Medulla oblongata (tissue), 1 donor: ENCODE measurements around the gene GZMB.
A peak's percentile ranks its signal among the peaks of the same experiment; 100 is the strongest.
"Not testable (repeated sequence)": the region's sequence is repeated elsewhere in the genome, so short reads cannot be mapped to it uniquely, and the experiment has no call there.

ENCODE experiments used
- DNase-seq: peaks from one replicate; pipeline ENCODE4 v3.0.0-alpha.2; 2015; ENCODE audit errors: extremely low spot score

Gene GZMB

GRCh38 chr14:24634158-24634557, at the start of gene GZMB:
TSS of gene GZMB (minus strand) at chr14:24634190. CDS start at chr14:24634160, 30 bp downstream.
- DNase-seq: no peak

GRCh38 chr14:24681056-24681455, 47.1 kb upstream of the GZMB start:
- DNase-seq: no peak

DNA sequence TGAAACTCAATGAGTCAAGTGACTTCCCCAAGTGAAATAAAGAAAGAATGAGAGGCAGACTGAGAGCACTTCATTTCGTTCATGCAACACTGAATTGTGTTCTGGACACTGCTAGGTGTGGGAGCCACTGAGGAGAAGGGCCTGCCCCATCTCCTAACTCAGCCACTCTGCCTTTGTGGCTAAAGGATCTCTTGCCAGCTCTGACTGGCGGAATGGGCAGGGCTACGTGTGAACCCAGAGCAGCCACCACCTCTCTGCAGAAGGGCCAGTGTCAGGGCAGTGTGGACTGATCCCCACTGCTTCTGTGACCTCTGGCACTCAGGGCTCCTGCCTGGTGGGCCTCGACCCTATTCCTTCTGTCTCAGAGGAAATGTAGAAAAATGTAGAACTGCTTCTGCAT, 46.5 kb upstream of the GZMB start:
- no peak for DNase-seq

GRCh38 chr14:24679248-24679961, 45.4 kb upstream of the GZMB start:
- DNase-seq: no peak

DNA sequence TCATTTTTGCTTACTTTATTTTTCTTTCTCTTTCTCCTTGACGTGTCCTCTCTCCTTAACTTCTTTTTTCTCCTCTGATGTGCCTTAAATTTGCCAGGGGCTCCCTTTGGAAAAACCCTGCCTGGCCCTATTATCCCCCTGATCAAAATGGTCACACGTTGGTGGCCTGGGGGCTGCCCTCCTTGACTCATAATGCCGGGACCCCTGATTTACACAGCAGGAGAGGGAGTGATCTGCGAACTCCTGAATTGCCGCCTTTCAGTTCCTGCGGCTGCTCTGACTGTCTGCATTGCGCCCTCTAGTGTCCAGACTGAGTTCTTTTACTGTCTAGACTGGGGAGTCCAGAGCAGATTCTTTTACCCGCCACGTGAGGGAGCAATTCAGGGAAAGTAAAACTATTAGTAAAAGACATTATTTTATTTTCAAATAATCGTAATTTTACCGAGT, 44.8 kb upstream of the GZMB start:
- peak; percentile 95 for DNase-seq

DNA sequence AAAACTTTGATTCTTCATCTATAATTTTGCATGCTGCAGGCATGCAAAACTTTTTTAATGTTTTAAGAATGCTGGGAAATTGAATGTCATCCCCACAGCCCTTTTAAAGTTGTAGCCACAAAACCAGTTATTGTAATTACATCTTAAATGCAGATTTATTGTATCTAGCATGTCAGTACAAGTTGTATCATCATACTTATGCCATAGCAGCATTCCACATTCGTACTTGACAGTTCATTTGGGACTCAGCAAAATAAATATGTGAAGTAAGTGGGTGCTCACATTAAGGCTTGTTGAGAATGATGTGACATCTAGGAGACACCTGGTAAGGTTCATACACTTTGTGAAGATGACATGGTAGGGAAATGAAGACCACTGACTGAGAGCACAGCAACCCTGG, 44.0 kb upstream of the GZMB start:
- no peak for DNase-seq

GRCh38 chr14:24674204-24674970, 40.4 kb upstream of the GZMB start:
- DNase-seq: no peak

GRCh38 chr14:24673534-24674203, 39.7 kb upstream of the GZMB start:
- peak; percentile 10 for DNase-seq

DNA sequence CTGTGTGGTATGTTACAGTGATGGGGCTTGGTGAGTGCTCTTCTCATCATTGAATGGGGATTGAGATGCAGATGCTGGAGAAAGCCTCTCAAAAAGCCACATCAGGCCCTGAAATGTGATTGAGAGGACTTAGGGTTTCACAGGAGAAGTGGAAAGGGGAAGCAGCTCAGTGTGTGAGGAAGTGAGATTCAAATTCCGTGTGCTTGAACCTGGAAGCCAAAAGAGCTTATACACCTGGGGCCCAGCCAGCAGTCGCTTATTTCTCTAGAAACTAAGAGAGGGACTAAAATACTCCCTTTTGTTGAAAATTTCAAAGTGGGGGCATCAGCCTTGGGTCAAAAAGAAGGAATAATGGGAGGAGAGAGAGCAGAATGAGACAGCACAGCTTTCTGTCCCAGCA, 39.1 kb upstream of the GZMB start:
- DNase-seq: peak; percentile 72

- DNase-seq: no peak
Measured at GRCh38 chr14:24670594-24670993, 36.6 kb upstream of the GZMB start.

- DNase-seq: no peak
Measured at GRCh38 chr14:24669651-24670050, 35.7 kb upstream of the GZMB start.

DNA sequence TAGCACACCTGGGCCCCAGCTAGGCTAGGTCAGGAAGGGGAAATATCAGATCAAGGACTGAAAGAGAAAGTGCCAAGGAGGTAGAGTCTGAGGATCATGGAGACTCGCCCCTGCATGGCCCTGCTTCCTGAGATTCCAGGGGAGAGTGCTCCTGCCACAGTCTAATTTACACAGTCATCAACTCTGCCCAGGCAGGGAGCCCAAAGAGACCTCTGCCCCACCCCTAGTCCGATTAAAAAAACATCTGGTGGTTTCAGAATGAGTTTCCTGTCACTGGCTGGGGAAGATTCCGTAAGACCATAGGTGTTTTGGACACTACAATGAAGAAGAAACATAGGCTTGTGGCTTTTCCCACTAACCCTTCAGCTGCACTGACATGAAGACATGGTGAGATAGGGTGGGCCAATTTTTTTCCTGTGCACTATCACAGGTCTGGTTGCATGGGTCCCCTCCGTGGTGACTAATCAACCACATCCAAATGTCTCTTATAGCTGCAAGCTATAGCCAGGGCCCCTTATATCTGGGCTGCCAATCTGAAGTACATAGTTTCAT, 31.5 kb upstream of the GZMB start:
- DNase-seq: no peak

DNA sequence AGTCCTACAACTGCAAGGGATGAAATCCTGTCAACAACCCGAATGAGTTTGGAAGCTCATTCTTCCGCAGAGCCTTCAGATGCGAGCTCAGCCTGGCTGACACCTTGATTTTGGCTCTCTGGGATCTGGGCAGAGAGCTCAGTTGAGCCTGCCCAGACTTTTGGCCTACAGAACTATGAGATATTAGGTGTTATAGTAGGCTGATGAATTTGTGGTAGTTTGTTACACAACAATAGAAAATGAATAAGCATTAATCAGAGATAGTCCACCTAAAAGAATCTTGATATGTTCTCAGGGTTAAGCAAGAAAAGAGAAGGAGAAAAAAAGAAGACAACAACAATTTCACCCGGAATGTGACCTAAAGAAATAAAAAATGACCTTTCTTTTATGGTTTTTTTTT, 30.4 kb upstream of the GZMB start:
- no peak for DNase-seq

GRCh38 chr14:24662753-24663152, 28.8 kb upstream of the GZMB start:
- peak; percentile 9 for DNase-seq

DNA sequence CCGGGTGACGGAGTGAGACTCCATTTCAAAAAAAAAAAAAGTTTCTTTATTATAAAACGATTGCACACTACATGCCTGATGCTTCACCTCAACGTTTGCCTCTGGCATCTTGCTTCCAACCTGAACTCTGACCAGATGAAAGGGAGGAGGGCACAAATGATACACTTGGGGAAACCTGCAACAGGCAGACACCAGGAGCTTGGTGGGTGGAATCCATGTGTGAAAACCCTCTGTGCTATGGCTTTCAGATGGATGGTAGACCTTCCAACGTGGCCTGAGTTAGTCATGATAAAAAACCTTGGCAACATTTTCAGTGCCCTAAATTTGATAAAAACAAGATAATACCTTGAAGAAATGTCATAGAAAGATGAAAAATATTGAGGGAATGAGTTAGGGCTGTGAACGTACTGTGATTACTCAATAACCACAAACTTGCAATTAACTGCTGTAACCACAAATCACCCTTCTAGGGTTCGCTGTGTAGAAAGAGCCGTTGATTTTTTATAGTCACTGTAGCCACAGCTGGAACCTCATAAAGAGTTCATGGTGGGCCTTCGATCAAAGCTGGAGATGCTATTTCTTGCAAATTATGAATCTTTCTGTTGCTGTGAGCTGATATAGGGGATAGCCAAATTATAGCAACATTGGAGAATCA, 26.1 kb upstream of the GZMB start:
- no peak for DNase-seq

DNA sequence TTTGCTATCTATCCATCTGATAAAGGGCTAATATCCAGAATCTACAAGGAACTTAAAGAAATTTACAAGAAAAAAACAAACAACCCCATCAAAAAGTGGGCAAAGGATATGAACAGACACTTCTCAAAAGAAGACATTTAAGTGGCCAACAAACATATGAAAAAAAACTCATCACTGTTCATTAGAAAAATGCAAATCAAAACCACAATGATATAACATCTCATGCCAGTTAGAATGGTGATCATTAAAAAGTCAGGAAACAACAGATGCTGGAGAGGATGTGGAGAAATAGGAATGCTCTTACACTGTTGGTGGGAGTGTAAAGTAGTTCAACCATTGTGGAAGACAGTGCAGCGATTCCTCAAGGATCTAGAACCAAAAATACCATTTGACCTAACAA, 14.4 kb upstream of the GZMB start:
- DNase-seq: not testable (repeated sequence)

DNA sequence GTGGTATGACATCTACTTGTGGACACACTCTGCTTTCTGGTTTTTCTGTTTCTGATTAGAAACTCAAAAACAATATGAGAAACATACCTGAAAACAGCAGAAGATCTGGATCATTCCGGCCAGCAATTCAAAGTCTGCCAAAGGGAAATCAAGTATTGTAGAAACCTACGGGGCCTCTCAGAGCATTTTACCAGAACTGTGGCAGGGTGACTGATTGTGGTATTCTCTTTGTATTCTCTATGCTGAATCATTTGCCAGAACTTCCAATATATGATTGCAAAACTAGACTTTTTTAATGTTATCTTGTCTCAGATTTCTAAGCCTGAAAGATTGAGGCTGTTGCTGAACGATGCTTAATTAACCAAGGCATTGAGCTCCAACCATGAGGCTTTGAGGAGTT, 5.9 kb upstream of the GZMB start:
- DNase-seq: no peak

DNA sequence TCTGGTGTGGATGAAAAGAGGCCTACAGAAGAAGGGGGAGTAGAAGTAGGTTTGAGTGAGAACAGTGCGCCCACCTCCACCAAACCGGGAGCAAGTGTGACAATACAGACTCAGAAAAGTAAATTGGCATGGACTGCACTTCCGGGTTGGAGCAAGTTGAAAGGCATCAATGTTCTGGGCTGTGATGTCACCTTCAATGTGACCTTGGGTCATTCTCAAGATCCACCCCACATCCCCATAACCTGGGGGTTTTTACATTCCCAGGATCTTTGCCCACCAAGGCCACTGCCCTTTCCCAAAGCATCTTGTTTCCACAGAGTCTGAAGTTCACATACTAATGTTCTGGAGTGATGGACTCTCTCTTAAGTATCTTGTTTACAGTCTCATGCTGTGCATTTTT, 5.3 kb upstream of the GZMB start:
- DNase-seq: no peak

GRCh38 chr14:24633353-24633752, 637 bp downstream of the GZMB start:
- no peak for DNase-seq

DNA sequence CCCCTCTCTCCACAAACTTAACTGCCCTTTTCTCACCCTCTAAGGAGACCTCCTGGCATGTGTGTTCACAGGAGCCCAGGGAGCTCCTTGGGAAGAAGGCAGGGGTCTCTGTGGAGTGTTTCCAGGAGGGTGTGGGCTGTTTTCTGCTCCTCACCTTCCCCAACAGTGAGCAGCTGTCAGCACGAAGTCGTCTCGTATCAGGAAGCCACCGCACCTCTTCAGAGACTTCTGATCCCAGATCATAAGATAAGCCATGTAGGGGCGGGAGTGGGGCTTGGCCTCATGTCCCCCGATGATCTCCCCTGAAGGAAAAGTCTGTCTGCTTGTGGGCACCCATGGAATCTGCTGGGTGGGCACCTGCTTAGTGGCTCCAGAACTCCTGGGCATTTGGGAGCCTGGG, 1.2 kb downstream of the GZMB start:
- no peak for DNase-seq

DNA sequence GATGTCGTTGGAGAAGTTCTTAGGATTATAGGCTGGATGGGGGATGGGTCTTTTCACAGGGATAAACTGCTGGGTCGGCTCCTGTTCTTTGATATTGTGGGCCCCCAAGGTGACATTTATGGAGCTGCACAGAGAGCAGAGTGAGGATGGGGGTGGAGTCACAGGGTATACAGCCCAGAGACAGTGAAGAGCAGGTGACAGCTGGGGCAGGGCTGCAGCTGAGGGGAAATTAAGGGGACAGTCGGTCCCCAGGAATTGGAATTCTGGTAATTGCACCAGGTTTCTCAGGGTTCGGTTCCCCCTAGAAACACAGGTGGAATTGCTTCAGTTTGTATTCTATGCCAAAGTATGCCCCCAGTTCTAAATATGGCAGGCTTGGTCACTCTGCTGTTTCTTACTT, 1.7 kb downstream of the GZMB start:
- DNase-seq: no peak

DNA sequence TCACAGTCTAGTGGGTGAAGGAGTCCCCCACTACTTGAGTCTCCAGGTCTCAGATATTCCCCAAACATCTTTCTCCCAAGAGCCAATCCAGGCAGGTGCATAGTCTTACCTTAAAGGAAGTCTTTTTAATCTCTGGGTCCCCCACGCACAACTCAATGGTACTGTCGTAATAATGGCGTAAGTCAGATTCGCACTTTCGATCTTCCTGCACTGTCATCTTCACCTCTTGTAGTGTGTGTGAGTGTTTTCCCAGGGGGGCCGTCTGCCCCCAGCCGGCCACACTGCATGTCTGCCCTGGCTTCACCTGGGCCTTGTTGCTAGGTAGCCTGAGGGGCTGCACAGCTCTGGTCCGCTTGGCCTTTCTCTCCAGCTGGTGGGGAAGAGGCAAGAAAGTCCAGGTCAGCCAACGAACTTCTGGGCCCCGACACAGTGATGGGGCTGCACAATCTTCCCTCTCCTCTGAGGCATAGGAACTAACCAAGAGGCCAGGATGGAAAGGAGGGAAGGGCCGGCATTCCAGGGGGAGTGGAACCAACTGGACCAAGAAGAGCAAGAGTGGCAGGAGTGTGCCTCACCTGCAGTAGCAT, 2.1 kb downstream of the GZMB start:
- no peak for DNase-seq
